GM19397 (cell line): ENCODE data around the gene TAF11L2.
"Not testable (repeated sequence)": the region's sequence is repeated elsewhere in the genome, so short reads cannot be mapped to it uniquely, and the experiment has no call there.

Source experiments
- ATAC-seq: cut with Tn5 transposase; IDR thresholded peaks from one replicate; pipeline ENCODE4 v1.9.1; 2021; ENCODE audit warnings: mild to moderate bottlenecking, moderate library complexity; ENCODE audit not compliant: unreplicated experiment

The TAF11L2 gene

GRCh38 chr5:17497931-17498330 is at the start of gene TAF11L2:
Gene TAF11L2 (plus strand): TSS chr5:17498231.
- not testable (repeated sequence) for ATAC-seq

- no peak for ATAC-seq
Measured at GRCh38 chr5:17448877-17449276, 49.2 kb upstream of the TAF11L2 start.

DNA sequence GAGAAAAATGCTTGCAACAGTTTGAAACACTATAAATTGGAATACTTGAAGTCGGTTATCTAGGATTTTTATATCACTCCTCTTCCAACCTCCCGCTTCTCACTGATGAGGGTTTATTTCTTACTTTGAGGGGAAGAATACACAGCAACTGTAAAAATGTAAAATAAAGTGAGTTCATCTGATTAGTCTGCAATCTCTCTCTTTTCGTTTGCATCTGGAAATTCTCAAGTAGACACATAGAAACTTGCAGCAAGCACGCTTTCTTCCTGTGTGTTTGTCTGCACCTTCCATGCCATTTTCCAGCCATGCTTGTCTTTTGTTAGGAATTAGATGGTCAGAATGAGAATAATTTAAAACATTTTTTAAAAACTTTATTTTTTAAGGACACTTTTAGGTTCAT is 45.1 kb upstream of the TAF11L2 start:
- ATAC-seq = no peak

DNA sequence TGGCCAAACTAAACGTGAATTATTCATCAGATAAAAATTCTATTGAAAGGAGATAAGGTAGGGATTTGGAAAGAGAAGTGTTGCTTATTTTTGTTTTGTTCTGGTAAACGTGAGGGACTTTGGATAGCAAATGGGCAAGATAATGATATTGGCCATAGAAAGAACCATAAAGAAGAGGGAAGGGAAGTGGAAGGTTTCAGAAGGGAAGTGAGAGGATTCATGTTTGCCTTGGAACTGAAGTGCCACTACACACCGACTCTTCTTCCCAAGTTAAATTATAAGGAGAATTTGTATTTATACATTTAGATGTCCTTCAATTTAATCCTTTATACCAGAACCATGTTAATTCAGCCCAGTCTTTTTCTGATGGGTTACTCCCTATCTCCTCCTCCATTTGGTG is 42.1 kb upstream of the TAF11L2 start:
- ATAC-seq = no peak

DNA sequence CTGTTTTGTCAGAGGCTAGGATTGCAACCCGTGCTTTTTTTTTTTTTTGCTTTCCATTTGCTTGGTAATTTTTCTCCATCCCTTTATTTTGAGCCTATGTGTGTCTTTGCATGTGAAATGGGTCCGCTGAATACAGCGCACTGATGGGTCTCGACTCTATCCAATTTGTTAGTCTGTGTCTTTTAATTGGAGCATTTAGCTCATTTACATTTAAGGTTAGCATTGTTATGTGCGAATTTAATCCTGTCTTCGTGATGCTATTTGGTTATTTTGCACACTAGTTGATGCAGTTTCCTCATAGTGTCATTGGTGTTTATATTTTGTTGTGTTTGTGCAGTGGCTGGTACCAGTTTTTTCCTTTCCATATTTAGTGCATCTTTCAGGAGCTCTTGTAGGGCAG is 36.2 kb upstream of the TAF11L2 start:
- ATAC-seq = no peak

- no peak for ATAC-seq
Measured at GRCh38 chr5:17463653-17464052, 34.4 kb upstream of the TAF11L2 start.

GRCh38 chr5:17470064-17470463 is 28.0 kb upstream of the TAF11L2 start:
- ATAC-seq = no peak

DNA sequence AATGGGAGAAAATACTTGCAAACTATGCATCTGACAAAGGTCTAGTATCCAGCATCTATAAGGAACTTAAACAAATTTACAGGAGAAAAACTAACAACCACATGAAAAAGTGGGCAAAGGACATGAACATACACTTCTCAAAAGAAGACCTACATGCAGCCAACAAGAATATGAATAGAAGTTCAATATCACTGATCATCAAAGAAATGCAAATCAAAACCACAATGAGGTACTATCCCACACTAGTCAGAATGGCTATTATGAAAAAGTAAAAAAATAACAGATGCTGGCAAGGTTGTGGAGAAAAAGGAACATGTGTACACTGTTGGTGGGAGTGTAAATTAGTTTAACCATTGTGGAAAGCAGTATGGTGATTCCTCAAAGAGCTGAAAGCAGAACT is 23.0 kb upstream of the TAF11L2 start:
- not testable (repeated sequence) for ATAC-seq

DNA sequence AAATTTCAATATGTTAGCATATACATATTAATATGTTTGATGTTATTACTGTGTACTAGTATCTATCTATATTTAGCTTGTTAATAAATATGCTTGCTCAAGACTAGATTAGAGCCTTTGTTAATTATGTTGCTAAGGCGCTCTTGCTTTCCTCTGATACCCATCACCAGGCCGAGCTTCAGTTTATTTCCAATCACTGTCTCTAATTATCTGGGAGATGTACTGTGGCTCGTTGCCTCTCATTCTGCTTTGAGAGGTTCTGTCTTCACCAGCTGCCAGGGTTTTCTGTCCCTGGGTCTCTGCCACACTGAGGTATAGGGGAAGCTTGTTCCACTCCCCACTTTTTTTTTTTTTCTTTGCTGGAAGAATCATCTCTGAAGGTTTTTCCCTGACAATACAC is 21.0 kb upstream of the TAF11L2 start:
- no peak for ATAC-seq

GRCh38 chr5:17477573-17478265 is 20.3 kb upstream of the TAF11L2 start:
- no peak for ATAC-seq

- ATAC-seq = no peak
Measured at GRCh38 chr5:17481378-17481777, 16.7 kb upstream of the TAF11L2 start.

DNA sequence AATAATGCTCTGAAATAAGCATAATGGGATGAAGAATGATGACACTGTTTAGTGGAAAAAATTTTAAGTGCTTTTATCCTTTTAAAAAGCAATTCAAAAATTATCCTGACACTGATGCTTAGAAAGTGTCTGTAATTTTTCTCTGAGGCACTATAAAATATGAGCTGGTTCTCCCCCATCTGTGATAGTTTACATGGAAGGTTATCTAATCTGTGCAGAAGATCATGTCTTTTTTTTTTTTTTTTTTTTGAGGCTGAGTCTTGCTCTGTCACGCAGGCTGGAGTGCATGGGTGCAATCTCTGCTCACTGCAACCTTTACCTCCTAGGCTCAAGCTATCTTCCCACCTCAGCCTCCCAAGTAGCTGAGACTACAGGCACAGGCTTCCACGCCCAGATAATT is 15.2 kb upstream of the TAF11L2 start:
- no peak for ATAC-seq

- not testable (repeated sequence) for ATAC-seq
Measured at GRCh38 chr5:17486464-17487173, 11.4 kb upstream of the TAF11L2 start.

GRCh38 chr5:17487174-17487512 is 10.9 kb upstream of the TAF11L2 start:
- no peak for ATAC-seq

- ATAC-seq = not testable (repeated sequence)
Measured at GRCh38 chr5:17491257-17491656, 6.8 kb upstream of the TAF11L2 start.

DNA sequence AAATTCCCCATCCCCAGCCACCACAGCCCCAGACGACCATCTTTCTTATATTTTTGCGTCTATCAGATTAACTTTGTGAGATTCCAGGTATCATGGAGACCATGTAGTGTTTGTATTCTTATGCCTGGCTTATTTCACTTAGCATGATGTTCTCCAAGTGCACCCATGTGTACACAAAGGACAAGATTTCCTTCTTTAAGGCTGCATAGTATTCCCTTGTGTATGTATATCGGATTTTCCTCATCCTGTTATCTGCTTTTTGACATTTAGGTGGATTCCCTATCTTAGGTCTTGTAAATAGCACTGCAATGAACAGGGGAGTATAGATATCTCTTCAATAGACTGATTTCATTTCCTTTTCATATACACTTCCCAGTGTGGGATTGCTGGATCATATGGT is 5.3 kb upstream of the TAF11L2 start:
- ATAC-seq = no peak

GRCh38 chr5:17497446-17497845 is 585 bp upstream of the TAF11L2 start:
- ATAC-seq = no peak

DNA sequence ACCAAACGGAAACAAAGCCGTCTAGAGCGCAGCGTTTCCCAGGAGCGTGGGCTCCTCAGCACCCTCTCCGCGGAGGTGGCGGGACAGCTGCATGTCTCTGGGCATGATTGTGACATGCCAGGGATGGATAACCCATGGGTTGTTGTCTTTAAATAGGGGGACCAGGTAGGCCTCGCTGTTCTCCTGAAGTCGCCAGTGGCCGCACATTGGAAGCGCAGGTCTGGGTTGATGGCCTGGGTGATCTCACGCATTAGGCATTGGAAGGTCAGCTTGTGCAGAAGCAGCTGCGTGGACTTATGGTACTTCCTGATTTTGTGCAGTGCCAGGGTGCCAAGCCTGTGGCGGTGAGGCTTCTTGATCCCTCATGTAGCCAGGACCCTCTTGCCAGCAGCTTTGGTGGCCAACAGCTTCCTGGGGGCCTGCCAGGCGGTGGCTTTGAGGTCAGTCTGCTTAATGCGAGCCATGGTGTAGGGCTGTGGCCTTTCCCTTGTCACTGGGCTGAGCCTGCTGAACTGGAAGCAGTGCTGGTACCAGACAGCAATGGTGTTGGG is 13.8 kb downstream of the TAF11L2 start:
- ATAC-seq = no peak

DNA sequence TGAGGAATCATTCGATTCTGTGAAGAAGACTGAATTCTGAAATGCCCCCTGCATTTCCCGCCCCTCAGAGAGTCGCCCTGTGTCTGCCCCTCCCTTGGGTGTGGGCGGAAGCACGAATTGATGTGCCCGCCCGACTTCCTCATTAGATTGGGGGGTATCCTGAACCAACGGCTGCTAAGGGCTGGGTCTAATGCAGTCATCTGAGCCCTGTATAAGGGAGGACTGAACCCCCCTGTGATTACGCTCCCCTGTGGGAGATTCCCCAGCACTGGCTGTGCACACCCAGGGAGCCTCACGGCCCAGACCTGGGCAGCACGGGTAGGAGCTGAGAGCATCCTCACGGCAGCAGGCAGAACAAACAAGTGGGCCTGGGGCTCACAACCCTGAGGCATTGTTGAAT is 19.5 kb downstream of the TAF11L2 start:
- not testable (repeated sequence) for ATAC-seq

- ATAC-seq = not testable (repeated sequence)
Measured at GRCh38 chr5:17518067-17518466, 20.0 kb downstream of the TAF11L2 start, which contains the start of gene TAF11L3. Gene TAF11L3 (plus strand): TSS chr5:17518367.

DNA sequence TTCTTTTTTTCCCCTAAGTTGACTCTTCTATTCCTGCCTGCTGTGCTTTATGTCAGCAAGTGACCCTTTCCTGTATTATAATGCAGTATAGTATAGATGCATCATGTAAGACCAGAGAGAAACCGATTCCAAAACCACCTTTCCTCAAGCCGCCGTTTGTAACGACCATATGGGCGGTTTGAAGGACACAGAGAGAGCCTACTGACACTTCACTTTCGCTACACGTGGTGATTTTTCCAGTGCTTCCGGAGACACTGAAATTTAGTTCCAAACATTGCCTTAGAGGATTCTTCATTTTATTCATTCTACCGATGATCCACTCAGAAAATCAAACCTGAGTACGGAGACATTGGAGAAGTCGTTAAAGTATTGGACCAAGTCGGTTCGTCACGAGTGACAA is 21.5 kb downstream of the TAF11L2 start:
- ATAC-seq = not testable (repeated sequence)

- not testable (repeated sequence) for ATAC-seq
Measured at GRCh38 chr5:17521501-17521900, 23.5 kb downstream of the TAF11L2 start, which contains the start of gene TAF11L4. Gene TAF11L4 (plus strand): TSS chr5:17521801.
